Measurements from ENCODE around the gene PNCK. TPM values are rescaled to one million over a fixed set of nuclear protein-coding genes. Genes with fewer than 3 reads are reported as not detected.

PNCK gene
- polyA plus RNA-seq, 1 donor, result 7.5 TPM

DNA sequence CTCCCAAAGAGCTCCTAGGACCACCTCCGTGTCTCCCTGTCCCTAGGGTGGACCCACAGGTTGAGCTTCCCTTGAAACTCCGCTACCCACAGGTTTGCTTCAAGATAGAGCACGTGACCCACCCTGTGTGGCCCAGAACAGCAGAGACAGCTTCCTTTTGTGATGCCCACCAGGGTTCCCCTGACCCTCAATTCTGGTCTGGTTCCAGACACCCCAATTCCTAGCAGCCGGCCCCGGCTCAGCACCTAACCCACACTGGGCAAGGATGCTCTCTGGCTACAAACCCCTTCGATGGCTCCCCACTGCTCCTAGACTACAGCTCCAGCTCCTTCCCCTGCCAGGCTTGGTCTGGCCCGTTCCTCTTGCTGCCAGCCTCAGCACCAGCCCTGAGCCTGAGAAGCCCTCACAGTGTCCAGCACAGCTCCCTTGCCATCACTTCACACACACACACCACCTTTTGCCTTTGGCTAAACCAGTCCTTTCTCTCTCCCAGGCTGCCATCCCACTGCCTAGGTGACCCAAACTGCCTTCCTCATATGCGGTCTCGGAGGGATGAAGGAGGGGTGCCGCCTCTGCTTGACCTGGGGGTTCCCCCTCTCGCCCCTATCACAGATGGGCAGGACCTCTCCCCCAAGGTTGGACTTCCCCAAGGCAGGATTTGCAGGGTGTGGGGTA is 6.2 kb downstream of the PNCK start:
- DNase-seq, result no peak

DNA sequence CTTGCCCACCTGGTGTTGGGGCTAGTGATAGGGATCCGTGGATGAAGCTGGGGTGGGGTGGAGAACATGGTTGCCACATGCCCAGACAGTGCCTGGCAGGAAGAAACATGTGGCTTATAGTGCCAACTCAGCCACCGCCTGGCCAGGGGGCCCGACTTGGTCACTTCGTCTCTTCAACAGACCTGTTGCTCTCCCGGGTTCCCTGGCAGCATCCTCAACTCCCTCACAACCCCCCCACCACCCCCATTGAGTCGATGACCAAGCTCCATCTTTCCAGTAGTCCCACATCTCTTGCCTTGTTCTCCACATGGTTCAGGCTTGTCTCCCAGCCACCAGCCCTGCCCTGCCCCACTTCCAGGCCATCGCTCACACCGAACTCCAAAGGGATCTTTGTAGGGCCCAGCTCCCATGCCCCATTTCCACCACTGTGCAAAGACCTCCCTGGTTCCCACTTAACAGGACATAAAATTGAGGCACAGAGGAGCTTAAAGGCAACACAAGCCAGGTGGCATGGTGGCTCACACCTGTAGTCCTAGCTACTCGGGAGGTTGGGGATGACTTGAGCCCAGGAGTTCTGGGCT is 7.8 kb downstream of the PNCK start:
- no peak for DNase-seq

GRCh38 chrX:153662266-153662665 is 11.3 kb downstream of the PNCK start:
- DNase-seq, result no peak

- DNase-seq, result no peak
Measured at GRCh38 chrX:153659268-153659667, 14.3 kb downstream of the PNCK start.

DNA sequence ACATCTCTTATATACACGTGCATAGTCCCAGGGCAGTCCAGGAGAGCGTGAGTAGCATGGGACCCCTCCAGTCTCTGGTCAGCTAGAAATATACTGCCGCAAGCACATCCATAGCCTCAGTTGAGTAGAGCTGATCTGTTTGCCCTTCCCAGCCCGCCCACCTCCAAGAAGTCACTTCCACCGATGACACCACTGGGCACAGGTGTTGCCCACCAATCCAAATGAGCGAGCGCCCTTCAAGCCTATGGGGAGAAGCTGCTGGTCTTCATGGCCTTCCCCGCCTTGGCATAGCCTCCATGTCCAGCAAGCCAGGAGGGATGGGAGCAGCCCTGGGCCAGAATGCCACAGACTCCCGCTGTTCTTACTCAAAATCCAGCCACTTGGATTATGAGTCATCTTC is 16.5 kb downstream of the PNCK start:
- DNase-seq, result no peak

- no peak for DNase-seq
Measured at GRCh38 chrX:153653556-153653955, 20.1 kb downstream of the PNCK start.

- DNase-seq, result no peak
Measured at GRCh38 chrX:153651540-153652079, 22.0 kb downstream of the PNCK start.

GRCh38 chrX:153650959-153651358 is 22.7 kb downstream of the PNCK start:
- DNase-seq, result no peak

GRCh38 chrX:153649915-153650782 is 23.5 kb downstream of the PNCK start:
- DNase-seq, result no peak

DNA sequence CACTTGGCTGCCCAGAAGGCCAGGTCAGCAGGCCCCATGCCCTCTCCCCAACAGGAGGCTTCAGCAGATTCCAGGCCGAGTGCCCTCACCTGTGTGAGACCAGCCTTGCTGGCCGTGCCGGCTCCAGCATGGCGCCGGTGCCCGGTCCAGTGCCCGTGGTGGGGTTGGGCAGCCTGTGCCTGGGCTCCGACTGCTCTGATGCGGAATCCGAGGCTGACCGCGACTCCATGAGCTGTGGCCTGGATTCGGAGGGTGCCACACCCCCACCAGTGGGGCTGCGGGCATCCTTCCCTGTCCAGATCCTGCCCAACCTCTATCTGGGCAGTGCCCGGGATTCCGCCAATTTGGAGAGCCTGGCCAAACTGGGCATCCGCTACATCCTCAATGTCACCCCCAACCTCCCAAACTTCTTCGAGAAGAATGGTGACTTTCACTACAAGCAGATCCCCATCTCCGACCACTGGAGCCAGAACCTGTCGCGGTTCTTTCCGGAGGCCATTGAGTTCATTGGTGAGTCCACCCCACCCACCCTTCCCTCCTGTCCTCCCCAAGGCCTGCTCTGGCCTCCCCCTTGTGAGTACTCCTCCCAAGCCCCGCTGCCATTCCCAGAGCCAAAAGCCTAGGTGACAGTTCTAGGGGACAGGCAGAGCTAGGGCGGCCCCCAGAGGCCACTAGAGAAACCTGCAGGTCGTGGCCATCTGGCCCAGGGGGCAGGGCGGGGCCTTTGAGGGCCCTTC is 24.3 kb downstream of the PNCK start:
- DNase-seq, result no peak

GRCh38 chrX:153648358-153649177 is 25.0 kb downstream of the PNCK start:
- no peak for DNase-seq

DNA sequence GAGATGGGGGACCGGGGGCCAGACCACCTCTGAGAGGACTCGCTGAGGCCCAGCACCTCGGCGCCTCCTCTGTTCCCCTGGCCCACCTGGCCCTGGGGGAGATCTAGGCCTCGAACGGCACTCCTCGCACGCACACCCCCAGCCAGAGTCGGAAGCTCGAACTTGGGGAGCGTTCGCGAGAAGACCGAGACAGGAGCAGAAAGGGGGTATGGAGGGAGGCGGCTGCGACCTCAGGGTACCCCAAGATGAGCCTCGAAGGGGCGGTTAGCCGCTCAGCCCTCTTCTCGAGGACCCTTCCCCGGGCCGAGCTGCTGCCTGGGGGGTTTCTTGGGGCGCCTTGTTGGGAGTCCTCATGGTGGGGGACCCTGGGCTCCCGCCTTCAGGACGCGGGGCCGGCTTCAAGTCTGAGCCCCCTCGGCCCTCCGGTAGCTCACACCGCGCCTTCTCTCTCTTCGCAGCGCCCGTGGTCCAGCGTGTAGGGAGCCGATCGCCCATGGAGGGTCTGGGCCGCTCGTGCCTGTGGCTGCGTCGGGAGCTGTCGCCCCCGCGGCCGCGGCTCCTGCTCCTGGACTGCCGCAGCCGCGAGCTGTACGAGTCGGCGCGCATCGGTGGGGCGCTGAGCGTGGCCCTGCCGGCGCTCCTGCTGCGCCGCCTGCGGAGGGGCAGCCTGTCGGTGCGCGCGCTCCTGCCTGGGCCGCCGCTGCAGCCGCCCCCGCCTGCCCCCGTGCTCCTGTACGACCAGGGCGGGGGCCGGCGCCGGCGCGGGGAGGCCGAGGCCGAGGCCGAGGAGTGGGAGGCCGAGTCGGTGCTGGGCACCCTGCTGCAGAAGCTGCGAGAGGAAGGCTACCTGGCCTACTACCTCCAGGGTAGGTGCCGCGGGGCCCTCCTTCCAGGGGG is 25.9 kb downstream of the PNCK start:
- DNase-seq, result no peak

DNA sequence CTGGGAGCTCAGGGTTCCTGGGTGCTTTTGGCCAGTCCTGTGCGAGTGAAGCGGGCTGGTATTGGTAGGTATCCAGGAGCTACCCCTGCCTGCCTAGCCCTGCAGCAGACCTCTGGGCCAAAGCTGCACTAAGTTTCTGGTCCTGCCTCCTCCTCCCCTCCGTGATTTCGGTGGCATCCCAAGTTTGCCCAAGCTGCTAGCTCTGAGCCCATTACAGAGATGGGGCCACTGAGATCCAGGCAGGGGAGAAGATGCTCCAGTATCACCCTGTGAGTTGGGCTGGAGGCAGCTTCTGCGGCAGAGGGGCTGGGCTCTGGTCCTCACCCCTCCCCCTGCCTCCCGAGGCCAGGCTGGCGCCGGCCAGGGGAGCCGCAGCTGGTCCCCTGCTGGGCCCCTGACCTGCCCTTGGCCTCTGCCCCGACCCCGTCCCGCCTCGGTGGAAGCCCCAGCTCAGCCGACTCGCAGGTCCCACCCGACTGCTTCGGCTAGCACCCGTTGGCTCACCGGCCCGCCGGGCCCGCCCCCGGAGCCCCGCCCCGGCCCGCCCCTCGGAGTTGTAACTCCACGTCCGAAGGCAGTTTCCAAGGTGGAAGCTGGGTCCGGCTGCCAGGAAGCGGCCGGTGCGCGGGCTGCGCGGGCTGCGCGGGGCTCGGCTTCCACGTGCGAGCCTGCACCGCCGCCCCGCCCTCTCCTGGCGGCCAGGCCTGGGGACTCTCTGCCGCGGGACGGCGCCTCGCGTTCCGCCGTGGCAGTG is 26.8 kb downstream of the PNCK start, which contains the start of gene DUSP9:
DUSP9 (plus strand) TSS at position 584 of the 754 bp plus-strand sequence. CDS start 751 bp downstream, outside the sequence.
- DNase-seq, result peak; percentile 59

GRCh38 chrX:153645921-153646488 is 27.6 kb downstream of the PNCK start:
- DNase-seq, result no peak

DNA sequence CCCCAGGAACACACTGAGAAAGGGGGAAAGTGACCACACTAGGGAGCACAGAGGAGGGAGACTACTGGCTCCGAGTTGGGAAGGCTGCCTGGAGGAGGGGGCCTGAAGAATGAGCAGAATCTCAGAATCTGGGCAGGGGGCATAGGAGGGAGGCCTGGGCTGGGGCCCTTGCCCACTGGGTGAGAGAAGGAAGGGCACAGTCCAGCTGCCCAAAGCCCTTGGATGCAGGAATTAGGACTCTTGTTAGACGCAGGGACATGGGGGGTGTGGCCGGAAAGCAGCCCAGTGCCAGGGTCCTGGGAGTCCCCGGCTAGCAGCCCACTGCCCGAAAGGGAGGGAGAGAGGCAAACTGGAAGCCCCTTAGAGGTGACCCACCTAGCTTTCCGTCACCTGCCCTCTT is 28.5 kb downstream of the PNCK start:
- DNase-seq, result no peak

GRCh38 chrX:153644356-153645125 is 29.1 kb downstream of the PNCK start:
- no peak for DNase-seq

DNA sequence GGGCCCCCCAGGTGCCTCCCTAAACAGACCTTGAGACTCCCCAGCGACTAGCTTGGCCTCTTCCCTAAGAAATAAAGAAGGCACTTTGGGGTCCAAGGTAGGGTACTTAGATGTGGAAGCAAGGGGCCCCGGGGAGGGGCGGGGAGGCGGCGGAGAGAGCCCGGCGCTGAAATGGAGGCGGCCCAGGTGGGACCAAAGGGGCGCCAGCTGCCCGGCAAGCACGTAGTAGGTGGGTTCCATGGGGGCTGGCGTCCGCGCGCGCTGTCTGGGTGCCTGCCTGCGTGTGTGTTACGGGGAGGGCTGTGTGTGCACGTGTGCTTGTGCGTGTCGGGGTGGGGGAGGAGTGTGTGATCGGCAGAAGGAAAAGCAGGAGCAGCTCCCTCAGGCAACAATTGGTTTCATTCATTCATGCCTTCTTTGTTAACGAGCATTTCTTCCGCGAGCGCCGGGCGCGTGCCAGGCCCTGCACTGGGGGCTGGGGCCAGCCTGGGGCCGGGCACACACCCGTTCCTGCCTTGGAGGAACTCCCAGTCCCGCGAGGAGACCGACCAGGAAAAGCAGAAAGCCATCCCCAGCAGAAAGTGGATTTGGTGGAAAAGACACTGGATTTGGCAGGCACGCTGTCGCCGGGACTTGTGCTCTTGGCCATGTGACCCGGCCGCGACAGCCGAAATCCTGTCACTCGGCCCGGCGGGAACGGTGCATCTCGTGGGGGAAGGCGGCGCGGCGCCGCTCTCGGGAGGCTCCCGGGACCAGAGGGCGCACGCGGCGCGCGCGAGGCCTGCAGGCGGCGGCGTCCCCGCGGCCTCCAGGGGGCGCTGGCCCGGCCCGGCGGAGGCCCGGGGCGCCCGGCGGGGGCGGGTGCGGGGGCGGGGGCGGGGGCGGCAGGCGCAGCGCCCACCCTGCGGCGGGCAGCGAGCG is 29.9 kb downstream of the PNCK start:
- DNase-seq, result no peak

Data from left kidney (tissue), 2 donors.